MM.1S (cell line): Measurements from ENCODE around the gene PPM1A.

Experiments used
- EZH2 ChIP-seq: fragments of 300-600 bp; sonication (generic); optimal IDR thresholded peaks from 2 replicates; pipeline ENCODE3; 2017; ENCODE audit warnings: low read depth, mild to moderate bottlenecking, antibody characterized with exemption, low read length, mixed read lengths
- EZH2phosphoT487 ChIP-seq: fragments of 300-600 bp; sonication (generic); IDR thresholded peaks from 2 replicates; pipeline ENCODE4 v1.6.1; 2018; ENCODE audit warnings: antibody characterized with exemption, low read length
- TF ChIP-seq, protein P1 (sequence below): fragments of 300-600 bp; sonication (generic); IDR thresholded peaks from 2 replicates; pipeline ENCODE4 v1.5.1; 2016; ENCODE audit warnings: antibody characterized with exemption, low read length, mixed read lengths

DNA sequence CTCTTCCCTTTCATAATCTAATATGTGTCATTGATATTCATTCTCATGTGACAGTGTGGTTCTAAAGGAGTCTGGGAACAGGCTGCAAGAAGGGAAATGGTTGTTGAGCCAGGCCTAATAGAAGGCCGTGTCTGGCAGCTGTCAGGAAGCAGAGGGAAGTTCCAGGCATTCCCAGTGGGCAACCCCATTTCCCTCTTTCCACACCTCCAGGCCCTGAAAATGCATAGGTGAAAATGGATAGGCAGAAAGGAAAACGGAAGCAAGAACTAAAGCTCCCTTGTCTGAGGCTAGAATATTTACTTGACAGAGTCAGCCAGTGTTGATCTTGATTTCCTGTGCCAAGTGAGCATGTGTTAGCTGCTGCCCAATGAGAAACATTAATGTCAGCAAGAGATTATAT, 97.7 kb downstream of the PPM1A start:
- TF ChIP-seq, protein P1, sequence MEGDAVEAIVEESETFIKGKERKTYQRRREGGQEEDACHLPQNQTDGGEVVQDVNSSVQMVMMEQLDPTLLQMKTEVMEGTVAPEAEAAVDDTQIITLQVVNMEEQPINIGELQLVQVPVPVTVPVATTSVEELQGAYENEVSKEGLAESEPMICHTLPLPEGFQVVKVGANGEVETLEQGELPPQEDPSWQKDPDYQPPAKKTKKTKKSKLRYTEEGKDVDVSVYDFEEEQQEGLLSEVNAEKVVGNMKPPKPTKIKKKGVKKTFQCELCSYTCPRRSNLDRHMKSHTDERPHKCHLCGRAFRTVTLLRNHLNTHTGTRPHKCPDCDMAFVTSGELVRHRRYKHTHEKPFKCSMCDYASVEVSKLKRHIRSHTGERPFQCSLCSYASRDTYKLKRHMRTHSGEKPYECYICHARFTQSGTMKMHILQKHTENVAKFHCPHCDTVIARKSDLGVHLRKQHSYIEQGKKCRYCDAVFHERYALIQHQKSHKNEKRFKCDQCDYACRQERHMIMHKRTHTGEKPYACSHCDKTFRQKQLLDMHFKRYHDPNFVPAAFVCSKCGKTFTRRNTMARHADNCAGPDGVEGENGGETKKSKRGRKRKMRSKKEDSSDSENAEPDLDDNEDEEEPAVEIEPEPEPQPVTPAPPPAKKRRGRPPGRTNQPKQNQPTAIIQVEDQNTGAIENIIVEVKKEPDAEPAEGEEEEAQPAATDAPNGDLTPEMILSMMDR: no peak
- TF ChIP-seq EZH2phosphoT487 (no peak), EZH2 (no peak)
